ENCODE data around the gene EXOC3. TPM values are rescaled to one million over a fixed set of nuclear protein-coding genes. Genes with fewer than 3 reads are reported as not detected.

EXOC3 gene
- total and polyA plus RNA-seq, 10 of the 15 experiments (the other 5 are each of a cell fraction or from before 2014, with no cell fraction given), result 1.6 to 53.0 (median 27.9) TPM

DNA sequence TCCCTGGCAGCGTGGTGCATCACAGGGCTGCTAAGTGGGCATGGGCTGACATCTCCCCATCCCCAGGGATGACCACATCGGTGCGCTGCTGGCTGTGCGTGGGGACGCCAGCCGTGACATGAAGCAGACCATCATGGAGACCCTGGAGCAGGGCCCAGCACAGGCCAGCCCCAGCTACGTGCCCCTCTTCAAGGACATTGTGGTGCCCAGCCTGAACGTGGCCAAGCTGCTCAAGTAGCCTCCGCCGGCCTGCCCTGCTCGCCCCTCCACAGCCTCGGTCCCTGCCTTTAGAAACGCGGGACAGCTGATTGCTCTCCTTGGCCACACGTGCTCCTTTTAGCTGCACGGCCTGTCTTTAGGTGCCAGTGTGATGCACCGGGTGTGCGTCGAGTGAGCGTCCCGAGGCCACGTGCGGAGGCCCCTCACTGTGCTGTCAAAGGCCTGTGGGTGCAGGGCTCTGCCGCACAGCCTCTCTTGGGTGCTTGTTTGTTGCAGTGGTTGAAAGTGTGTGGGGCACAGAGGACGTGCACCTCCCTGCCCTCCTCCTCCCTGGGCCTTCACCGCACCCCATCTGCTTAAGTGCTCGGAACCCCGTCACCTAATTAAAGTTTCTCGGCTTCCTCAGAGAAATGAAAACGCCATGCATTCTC, 23.8 kb downstream of the EXOC3 start:
- Histone ChIP-seq H3K9ac (ENCODE audit: control insufficient read depth, insufficient read depth, low read length) (no peak overlapping the region), H3K9me3 (replicated peaks; ENCODE audit: control insufficient read depth, insufficient read depth, low read length) (no peaks in the 10 kb centered on the region; the same call in 2 of the 3 replicates), H3K36me3 (ENCODE audit: control insufficient read depth in 2 of 2, insufficient read depth in 2 of 2, low read length in 1 of 2) (peaks cover 14 to 16% of the 10 kb centered on the region in 2 experiments; a peak in 3 of 4 replicates), H3K4me2 (ENCODE audit: control insufficient read depth, insufficient read depth) (no peak overlapping the region), H3K4me3 (no peak overlapping the region), H4K20me1 (ENCODE audit: control insufficient read depth, insufficient read depth) (no peaks in the 10 kb centered on the region), H3K27me3 (replicated peaks in 1 of 2; ENCODE audit: control insufficient read depth in 2 of 2, insufficient read depth in 2 of 2, low read length in 1 of 2) (no peaks in the 10 kb centered on the region), H2AFZ (ENCODE audit: control insufficient read depth, low read depth, low read length) (no peak overlapping the region), H3K79me2 (ENCODE audit: control insufficient read depth, insufficient read depth, low read length) (peaks cover 11% of the 10 kb centered on the region), H3K27ac (ENCODE audit: control insufficient read depth, insufficient read depth) (no peak overlapping the region), H3K4me1 (ENCODE audit: control insufficient read depth, insufficient read depth, low read length) (peaks cover 4% of the 10 kb centered on the region)
- no peak for FAIRE-seq
- TF ChIP-seq POLR2A (IDR thresholded peaks at IDR 0.05; ENCODE audit: low read depth, low read length) (peak; percentile 46), STAT3 (IDR thresholded peaks at IDR 0.05; ENCODE audit: low read depth, low read length) (no peak), HCFC1 (IDR thresholded peaks at IDR 0.05; ENCODE audit: low read length) (no peak), CUX1 (IDR thresholded peaks at IDR 0.05; ENCODE audit: insufficient replicate concordance, low read depth, low read length) (no peak), E2F8 (IDR thresholded peaks at IDR 0.05; ENCODE audit: low read depth, partially characterized antibody) (no peak), MTA2 (IDR thresholded peaks at IDR 0.05; ENCODE audit: low read depth) (no peak), SIX5 (IDR thresholded peaks at IDR 0.05; ENCODE audit: low read depth, low read length, severe bottlenecking) (no peak)
- TF ChIP-seq, protein P1, sequence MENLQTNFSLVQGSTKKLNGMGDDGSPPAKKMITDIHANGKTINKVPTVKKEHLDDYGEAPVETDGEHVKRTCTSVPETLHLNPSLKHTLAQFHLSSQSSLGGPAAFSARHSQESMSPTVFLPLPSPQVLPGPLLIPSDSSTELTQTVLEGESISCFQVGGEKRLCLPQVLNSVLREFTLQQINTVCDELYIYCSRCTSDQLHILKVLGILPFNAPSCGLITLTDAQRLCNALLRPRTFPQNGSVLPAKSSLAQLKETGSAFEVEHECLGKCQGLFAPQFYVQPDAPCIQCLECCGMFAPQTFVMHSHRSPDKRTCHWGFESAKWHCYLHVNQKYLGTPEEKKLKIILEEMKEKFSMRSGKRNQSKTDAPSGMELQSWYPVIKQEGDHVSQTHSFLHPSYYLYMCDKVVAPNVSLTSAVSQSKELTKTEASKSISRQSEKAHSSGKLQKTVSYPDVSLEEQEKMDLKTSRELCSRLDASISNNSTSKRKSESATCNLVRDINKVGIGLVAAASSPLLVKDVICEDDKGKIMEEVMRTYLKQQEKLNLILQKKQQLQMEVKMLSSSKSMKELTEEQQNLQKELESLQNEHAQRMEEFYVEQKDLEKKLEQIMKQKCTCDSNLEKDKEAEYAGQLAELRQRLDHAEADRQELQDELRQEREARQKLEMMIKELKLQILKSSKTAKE (IDR thresholded peaks at IDR 0.05; ENCODE audit: low read depth, poor library complexity, severe bottlenecking), result no peak
- TF ChIP-seq, protein P2, sequence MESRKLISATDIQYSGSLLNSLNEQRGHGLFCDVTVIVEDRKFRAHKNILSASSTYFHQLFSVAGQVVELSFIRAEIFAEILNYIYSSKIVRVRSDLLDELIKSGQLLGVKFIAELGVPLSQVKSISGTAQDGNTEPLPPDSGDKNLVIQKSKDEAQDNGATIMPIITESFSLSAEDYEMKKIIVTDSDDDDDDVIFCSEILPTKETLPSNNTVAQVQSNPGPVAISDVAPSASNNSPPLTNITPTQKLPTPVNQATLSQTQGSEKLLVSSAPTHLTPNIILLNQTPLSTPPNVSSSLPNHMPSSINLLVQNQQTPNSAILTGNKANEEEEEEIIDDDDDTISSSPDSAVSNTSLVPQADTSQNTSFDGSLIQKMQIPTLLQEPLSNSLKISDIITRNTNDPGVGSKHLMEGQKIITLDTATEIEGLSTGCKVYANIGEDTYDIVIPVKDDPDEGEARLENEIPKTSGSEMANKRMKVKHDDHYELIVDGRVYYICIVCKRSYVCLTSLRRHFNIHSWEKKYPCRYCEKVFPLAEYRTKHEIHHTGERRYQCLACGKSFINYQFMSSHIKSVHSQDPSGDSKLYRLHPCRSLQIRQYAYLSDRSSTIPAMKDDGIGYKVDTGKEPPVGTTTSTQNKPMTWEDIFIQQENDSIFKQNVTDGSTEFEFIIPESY (IDR thresholded peaks at IDR 0.05), result no peak
- in situ Hi-C loops (cut with MboI) (no loop called here), intact Hi-C loops (cut with micrococcal nuclease; ENCODE audit: unreplicated experiment) (no loop called here)
- no peak for ATAC-seq
- CTCF ChIA-PET, result interaction anchor here (1.1 kb wide), 1 partner anchor 36 kb away, joined by 3 read pairs; no protein-coding TSS in a partner anchor
- SMC1A ChIA-PET (ENCODE audit: uncharacterized antibody, unreplicated experiment), result interaction anchor here (1.0 kb wide), 1 partner anchor 18 kb away, joined by 3 read pairs; no protein-coding TSS in a partner anchor
- WGBS (ENCODE audit: insufficient coverage, insufficient replicate concordance, low lambda C conversion rate, missing lambda C conversion rate), result 95% methylated on average over 30 of the region's 30 CpGs
- DNase-seq (ENCODE audit: low read depth, low spot score), result no peak
- RAD21 ChIA-PET (ENCODE audit: unreplicated experiment), result no interaction called here
- POLR2A ChIA-PET, result no interaction called here
- no TSS peak for BruUV-seq (replicated peaks)
